Femur (tissue), 1 donor: Measurements from ENCODE around the gene SDR42E2.
"Not testable (repeated sequence)": the region's sequence is repeated elsewhere in the genome, so short reads cannot be mapped to it uniquely, and the experiment has no call there.

Experiments used
- DNase-seq: peaks from one replicate; pipeline ENCODE4 v3.0.0-alpha.2; 2017

Gene SDR42E2

GRCh38 chr16:22163806-22164205, 1.5 kb downstream of the SDR42E2 start:
- DNase-seq, result no peak

GRCh38 chr16:22164482-22164881, 2.2 kb downstream of the SDR42E2 start:
- no peak for DNase-seq

GRCh38 chr16:22165508-22166285, 3.4 kb downstream of the SDR42E2 start:
- DNase-seq, result no peak

GRCh38 chr16:22171953-22172352, 9.6 kb downstream of the SDR42E2 start:
- no peak for DNase-seq

- DNase-seq, result not testable (repeated sequence)
Observed at GRCh38 chr16:22172642-22173041, 10.3 kb downstream of the SDR42E2 start.

- DNase-seq, result no peak
Observed at GRCh38 chr16:22174642-22175041, 12.3 kb downstream of the SDR42E2 start.

GRCh38 chr16:22177968-22178930, 15.9 kb downstream of the SDR42E2 start:
- DNase-seq, result no peak

GRCh38 chr16:22181426-22181825, 19.1 kb downstream of the SDR42E2 start:
- no peak for DNase-seq

- no peak for DNase-seq
Observed at GRCh38 chr16:22181843-22182242, 19.5 kb downstream of the SDR42E2 start.

GRCh38 chr16:22183335-22183734, 21.0 kb downstream of the SDR42E2 start:
- DNase-seq, result no peak

GRCh38 chr16:22183901-22184614, 21.8 kb downstream of the SDR42E2 start:
- DNase-seq, result no peak

GRCh38 chr16:22184615-22184968, 22.3 kb downstream of the SDR42E2 start:
- no peak for DNase-seq

GRCh38 chr16:22186517-22186916, 24.2 kb downstream of the SDR42E2 start:
- no peak for DNase-seq

GRCh38 chr16:22188267-22188594, 25.9 kb downstream of the SDR42E2 start:
- DNase-seq, result no peak

GRCh38 chr16:22188595-22189442, 26.5 kb downstream of the SDR42E2 start:
- peak; percentile 84 for DNase-seq

- DNase-seq, result peak; percentile 81
Observed at GRCh38 chr16:22189473-22190080, 27.3 kb downstream of the SDR42E2 start.

GRCh38 chr16:22190081-22190775, 27.9 kb downstream of the SDR42E2 start:
- DNase-seq, result peak; percentile 79

- DNase-seq, result peak; percentile 100
Observed at GRCh38 chr16:22190776-22191531, 28.6 kb downstream of the SDR42E2 start.

- peak; percentile 54 for DNase-seq
Observed at GRCh38 chr16:22191532-22192260, 29.4 kb downstream of the SDR42E2 start.
